ENCODE measurements around the gene GOLGA8N. TPM values are rescaled to one million over a fixed set of nuclear protein-coding genes. Genes with fewer than 3 reads are reported as not detected.
"Not testable (repeated sequence)": the region's sequence is repeated elsewhere in the genome, so short reads cannot be mapped to it uniquely, and the experiment has no call there.

The GOLGA8N gene
- total and polyA plus RNA-seq, 2 donors (not counting 3 experiments of a cell fraction or from before 2014, with no cell fraction given), result 1.6 to 4.5 TPM

DNA sequence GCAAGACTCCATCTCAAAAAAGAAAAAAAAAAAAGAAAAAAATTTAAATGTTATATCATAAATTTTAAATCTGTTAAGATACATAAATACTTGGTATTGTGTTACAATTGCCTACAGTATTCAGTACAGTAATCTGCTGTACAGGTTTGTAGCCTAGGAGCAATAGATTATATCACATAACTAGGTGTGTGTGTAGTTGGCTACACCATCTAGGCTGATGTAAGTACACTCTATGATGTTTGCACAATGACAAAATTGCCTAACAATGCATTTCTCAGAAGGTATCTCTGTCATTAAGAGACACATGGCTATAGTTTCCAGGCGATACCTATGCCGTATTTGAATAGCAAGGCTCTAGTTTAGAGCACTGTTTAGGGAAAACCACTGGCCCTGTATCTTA, 16.3 kb downstream of the GOLGA8N start:
- BruUV-seq (replicated peaks); DNase-seq (ENCODE audit: low read depth, low spot score); intact Hi-C loops (cut with micrococcal nuclease); H3K4me1 ChIP-seq (ENCODE audit: control insufficient read depth, extremely low read depth, insufficient read depth, low read length); H3K4me2 ChIP-seq (ENCODE audit: insufficient read depth, low read length); CTCF ChIA-PET; dilution Hi-C loops (cut with MboI; ENCODE audit: extremely low pct_ligation_motif_present, low sequenced_read_pairs); H3K9me3 ChIP-seq (replicated peaks; ENCODE audit: control insufficient read depth, insufficient read depth, low read length); FAIRE-seq; H3K79me2 ChIP-seq (ENCODE audit: control insufficient read depth, insufficient read depth, low read length); H3K36me3 ChIP-seq (ENCODE audit: control insufficient read depth in 2 of 2, extremely low read depth in 1 of 2, insufficient read depth in 2 of 2, low read length in 2 of 2); H2AFZ ChIP-seq (ENCODE audit: low read depth, low read length); H3K9ac ChIP-seq (replicated peaks; ENCODE audit: extremely low read depth, insufficient read depth, low read length); H3K4me3 ChIP-seq (replicated peaks in 1 of 3; ENCODE audit: insufficient read depth in 1 of 3, low read depth in 1 of 3, low read length in 3 of 3); POLR2A ChIA-PET; H3K27me3 ChIP-seq (ENCODE audit: control insufficient read depth in 2 of 2, insufficient read depth in 2 of 2, low read length in 2 of 2); H3K9me1 ChIP-seq (replicated peaks; ENCODE audit: control insufficient read depth, extremely low read depth, insufficient read depth, low read length); H4K20me1 ChIP-seq (replicated peaks; ENCODE audit: control insufficient read depth, extremely low read depth, insufficient read depth, low read length); H3K27ac ChIP-seq (ENCODE audit: insufficient read depth, low read depth, low read length): not testable (repeated sequence)

DNA sequence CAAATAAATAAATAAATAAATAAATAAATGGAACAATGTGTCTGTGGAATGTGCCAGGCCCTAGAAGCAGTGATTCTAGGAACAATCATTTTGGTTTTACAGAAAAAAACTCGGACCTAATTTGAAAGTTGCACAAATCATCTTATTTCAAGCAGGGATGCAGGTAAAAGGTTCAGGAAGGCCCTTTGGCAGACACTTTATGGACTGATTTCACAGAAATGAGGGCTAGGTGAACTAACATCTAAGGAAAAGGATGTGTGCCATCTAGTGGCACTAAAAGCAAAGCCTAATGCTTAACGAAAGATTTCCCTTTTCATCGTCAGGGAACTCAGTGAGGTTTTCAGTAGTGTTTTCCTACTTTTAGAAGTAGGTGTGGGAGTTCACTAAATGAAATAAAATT, 17.5 kb downstream of the GOLGA8N start:
- intact Hi-C loops (cut with micrococcal nuclease); H3K36me3 ChIP-seq (ENCODE audit: control insufficient read depth in 2 of 2, extremely low read depth in 1 of 2, insufficient read depth in 2 of 2, low read length in 2 of 2); H3K4me2 ChIP-seq (ENCODE audit: insufficient read depth, low read length); H3K27ac ChIP-seq (ENCODE audit: insufficient read depth, low read depth, low read length); H3K27me3 ChIP-seq (ENCODE audit: control insufficient read depth in 2 of 2, insufficient read depth in 2 of 2, low read length in 2 of 2); H3K9me1 ChIP-seq (replicated peaks; ENCODE audit: control insufficient read depth, extremely low read depth, insufficient read depth, low read length); H3K9me3 ChIP-seq (replicated peaks; ENCODE audit: control insufficient read depth, insufficient read depth, low read length); H2AFZ ChIP-seq (ENCODE audit: low read depth, low read length); H3K4me3 ChIP-seq (replicated peaks in 1 of 3; ENCODE audit: insufficient read depth in 1 of 3, low read depth in 1 of 3, low read length in 3 of 3); POLR2A ChIA-PET; H3K79me2 ChIP-seq (ENCODE audit: control insufficient read depth, insufficient read depth, low read length); H3K4me1 ChIP-seq (ENCODE audit: control insufficient read depth, extremely low read depth, insufficient read depth, low read length); CTCF ChIA-PET; dilution Hi-C loops (cut with MboI; ENCODE audit: extremely low pct_ligation_motif_present, low sequenced_read_pairs); H3K9ac ChIP-seq (replicated peaks; ENCODE audit: extremely low read depth, insufficient read depth, low read length); BruUV-seq (replicated peaks); H4K20me1 ChIP-seq (replicated peaks; ENCODE audit: control insufficient read depth, extremely low read depth, insufficient read depth, low read length): not testable (repeated sequence)
- FAIRE-seq (peak; percentile 86), DNase-seq (ENCODE audit: low read depth, low spot score) (peak; percentile 54)

DNA sequence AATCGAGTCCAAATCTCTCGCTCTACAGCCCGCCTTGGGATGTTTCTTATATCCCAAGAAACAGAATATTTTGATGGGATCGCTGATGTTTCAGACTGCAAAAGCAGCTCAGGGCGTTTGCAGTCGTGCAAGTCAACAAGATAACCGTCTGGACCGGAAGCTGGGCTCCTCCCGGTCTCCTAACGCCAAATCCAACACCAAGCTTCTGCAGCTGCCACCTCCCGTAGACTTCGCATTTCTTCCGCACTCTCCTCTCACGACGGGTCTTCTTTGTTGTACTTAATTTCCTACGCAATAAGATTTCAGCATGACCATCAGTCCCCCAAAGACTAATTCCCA, 21.4 kb downstream of the GOLGA8N start:
- H2AFZ ChIP-seq (ENCODE audit: low read depth, low read length), result peak overlapping the region; percentile 73
- peak overlapping the region; percentile 85 for H3K9ac ChIP-seq (replicated peaks; ENCODE audit: extremely low read depth, insufficient read depth, low read length)
- H3K36me3 ChIP-seq (ENCODE audit: control insufficient read depth in 2 of 2, extremely low read depth in 1 of 2, insufficient read depth in 2 of 2, low read length in 2 of 2); H3K4me1 ChIP-seq (ENCODE audit: control insufficient read depth, extremely low read depth, insufficient read depth, low read length); DNase-seq (ENCODE audit: low read depth, low spot score); CTCF ChIA-PET; POLR2A ChIA-PET; H3K9me1 ChIP-seq (replicated peaks; ENCODE audit: control insufficient read depth, extremely low read depth, insufficient read depth, low read length); H4K20me1 ChIP-seq (replicated peaks; ENCODE audit: control insufficient read depth, extremely low read depth, insufficient read depth, low read length); intact Hi-C loops (cut with micrococcal nuclease); H3K27me3 ChIP-seq (ENCODE audit: control insufficient read depth in 2 of 2, insufficient read depth in 2 of 2, low read length in 2 of 2); dilution Hi-C loops (cut with MboI; ENCODE audit: extremely low pct_ligation_motif_present, low sequenced_read_pairs); H3K9me3 ChIP-seq (replicated peaks; ENCODE audit: control insufficient read depth, insufficient read depth, low read length): not testable (repeated sequence)
- H3K79me2 ChIP-seq (ENCODE audit: control insufficient read depth, insufficient read depth, low read length), result peaks cover 38% of the 10 kb centered on the region
- H3K27ac ChIP-seq (ENCODE audit: insufficient read depth, low read depth, low read length), result peak overlapping the region; percentile 97
- TSS peak; percentile 70 for BruUV-seq (replicated peaks)
- peak overlapping the region; percentile 76 for H3K4me2 ChIP-seq (ENCODE audit: insufficient read depth, low read length)
- FAIRE-seq, result peak; percentile 15
- H3K4me3 ChIP-seq (replicated peaks in 1 of 3; ENCODE audit: insufficient read depth in 1 of 3, low read depth in 1 of 3, low read length in 3 of 3), result peak overlapping the region; percentile 48 to 84 (median 63)

DNA sequence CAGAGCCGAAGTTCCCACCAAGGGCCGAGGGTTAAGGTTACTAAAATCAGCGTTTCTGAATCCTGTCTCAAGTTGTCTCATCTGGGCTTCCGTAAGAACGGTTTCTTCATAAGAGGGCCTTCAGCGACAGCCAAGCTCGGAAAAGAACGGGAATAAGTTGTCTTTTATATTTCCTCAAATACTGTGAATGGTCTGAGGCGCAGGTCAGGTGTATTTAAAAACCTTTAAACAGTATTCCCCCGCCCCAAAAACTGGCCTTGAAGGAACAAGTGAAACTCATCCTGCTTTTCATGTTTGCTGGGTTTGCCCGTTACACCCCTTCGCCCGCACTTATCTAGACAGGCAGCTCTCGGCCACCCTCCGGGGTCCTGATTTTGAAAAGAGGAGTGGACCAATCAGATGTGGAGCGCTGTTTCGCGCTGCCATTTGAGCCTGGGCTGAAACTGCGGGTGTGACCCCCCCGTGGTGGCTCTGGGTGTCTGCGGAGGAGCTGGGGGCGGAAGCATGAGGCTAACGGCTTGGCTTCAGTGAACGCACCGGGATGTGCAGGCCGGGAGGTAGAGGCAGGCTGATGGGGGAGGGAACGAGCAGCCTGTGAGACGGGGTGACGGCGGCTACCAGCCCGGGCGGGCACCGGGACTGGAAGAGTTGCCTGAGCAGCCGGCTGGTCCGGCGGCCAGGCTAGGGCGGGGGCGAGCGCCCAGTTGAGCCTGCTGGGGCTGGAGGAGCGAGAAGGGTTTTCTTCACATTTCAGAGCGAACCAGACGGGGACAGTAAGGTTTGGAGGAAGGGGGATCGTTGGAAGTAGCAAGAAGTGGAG, 22.0 kb downstream of the GOLGA8N start, which contains the start of gene ARHGAP11A:
Gene ARHGAP11A, plus strand, starts transcription at position 454 of the 820 bp plus-strand sequence. CDS start 708 bp downstream, outside the sequence.
- intact Hi-C loops (cut with micrococcal nuclease); POLR2A ChIA-PET; CTCF ChIA-PET: not testable (repeated sequence)

More for the DNA sequence above, 22.0 kb downstream of the GOLGA8N start, which contains the start of gene ARHGAP11A:
- H3K36me3 ChIP-seq (ENCODE audit: control insufficient read depth in 2 of 2, extremely low read depth in 1 of 2, insufficient read depth in 2 of 2, low read length in 2 of 2); H4K20me1 ChIP-seq (replicated peaks; ENCODE audit: control insufficient read depth, extremely low read depth, insufficient read depth, low read length); dilution Hi-C loops (cut with MboI; ENCODE audit: extremely low pct_ligation_motif_present, low sequenced_read_pairs); BruUV-seq (replicated peaks); H3K27me3 ChIP-seq (ENCODE audit: control insufficient read depth in 2 of 2, insufficient read depth in 2 of 2, low read length in 2 of 2); H3K4me1 ChIP-seq (ENCODE audit: control insufficient read depth, extremely low read depth, insufficient read depth, low read length); H3K9me3 ChIP-seq (replicated peaks; ENCODE audit: control insufficient read depth, insufficient read depth, low read length); H3K9me1 ChIP-seq (replicated peaks; ENCODE audit: control insufficient read depth, extremely low read depth, insufficient read depth, low read length): not testable (repeated sequence)
- Histone ChIP-seq H3K79me2 (ENCODE audit: control insufficient read depth, insufficient read depth, low read length) (peaks cover 43% of the 10 kb centered on the region), H3K4me2 (ENCODE audit: insufficient read depth, low read length) (peak within 1 kb of the TSS; percentile 84), H3K9ac (replicated peaks; ENCODE audit: extremely low read depth, insufficient read depth, low read length) (peak within 1 kb of the TSS; percentile 85), H3K27ac (ENCODE audit: insufficient read depth, low read depth, low read length) (peak within 1 kb of the TSS; percentile 97), H2AFZ (ENCODE audit: low read depth, low read length) (peak within 1 kb of the TSS; percentile 86), H3K4me3 (replicated peaks in 1 of 3; ENCODE audit: insufficient read depth in 1 of 3, low read depth in 1 of 3, low read length in 3 of 3) (peak within 1 kb of the TSS; percentile 63 to 94 (median 93))
- DNase-seq (ENCODE audit: low read depth, low spot score) (peak; percentile 86), FAIRE-seq (peak; percentile 79)
